Measurements from ENCODE around the gene TTC14.

The TTC14 gene

DNA sequence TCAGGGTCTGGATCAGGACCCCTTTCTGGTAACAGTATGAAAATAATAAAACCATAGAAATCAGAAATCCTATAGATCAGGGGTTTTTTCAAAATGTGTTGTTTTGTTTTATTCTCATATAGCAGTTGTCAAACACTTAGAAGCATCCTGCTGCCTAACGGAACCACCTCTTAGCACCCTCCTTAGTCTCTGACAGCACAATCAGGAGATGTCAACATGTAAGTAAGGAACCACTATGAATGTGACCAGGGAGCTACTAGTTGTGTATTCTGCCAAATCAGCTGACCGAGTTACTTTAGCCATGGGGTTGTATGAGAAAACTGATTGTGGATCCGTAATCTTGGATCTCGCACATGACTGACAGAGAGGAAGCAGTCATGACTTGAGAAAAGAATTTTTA, 55.1 kb downstream of the TTC14 start:
- no peak for DNase-seq (ENCODE audit: extremely low spot score)
- ChIA-PET POLR2A (no interaction called here), CTCF (interaction anchor here (1.1 to 1.5 kb wide), 3 partner anchors 11 to 45 kb away, joined by 3 to 5 read pairs (median 3); no protein-coding TSS in a partner anchor)
- no peak for TF ChIP-seq CTCF (IDR thresholded peaks at IDR 0.05; ENCODE audit: control extremely low read depth, extremely low read depth, low read depth, missing control alignments)

Data from GM10248 (cell line).